ENCODE data around the gene SORL1.

The SORL1 gene

GRCh38 chr11:121412000-121412587 is 40.0 kb upstream of the SORL1 start:
- no peak for DNase-seq
- peaks cover 0 to 17% (median 8%) of the 10 kb centered on the region in 4 donors for H3K4me1 ChIP-seq
- H3K4me3 ChIP-seq = no peak overlapping the region
- no peaks in the 10 kb centered on the region for H3K27me3 ChIP-seq
- H3K27ac ChIP-seq = no peak overlapping the region
- H3K9me3 ChIP-seq = no peaks in the 10 kb centered on the region
- TF ChIP-seq CTCF (IDR thresholded peaks at IDR 0.05) = no peak
- no peaks in the 10 kb centered on the region for H3K36me3 ChIP-seq
- intact Hi-C loops (cut with DNase I; ENCODE audit: low total_unique reads) = no loop called here

DNA sequence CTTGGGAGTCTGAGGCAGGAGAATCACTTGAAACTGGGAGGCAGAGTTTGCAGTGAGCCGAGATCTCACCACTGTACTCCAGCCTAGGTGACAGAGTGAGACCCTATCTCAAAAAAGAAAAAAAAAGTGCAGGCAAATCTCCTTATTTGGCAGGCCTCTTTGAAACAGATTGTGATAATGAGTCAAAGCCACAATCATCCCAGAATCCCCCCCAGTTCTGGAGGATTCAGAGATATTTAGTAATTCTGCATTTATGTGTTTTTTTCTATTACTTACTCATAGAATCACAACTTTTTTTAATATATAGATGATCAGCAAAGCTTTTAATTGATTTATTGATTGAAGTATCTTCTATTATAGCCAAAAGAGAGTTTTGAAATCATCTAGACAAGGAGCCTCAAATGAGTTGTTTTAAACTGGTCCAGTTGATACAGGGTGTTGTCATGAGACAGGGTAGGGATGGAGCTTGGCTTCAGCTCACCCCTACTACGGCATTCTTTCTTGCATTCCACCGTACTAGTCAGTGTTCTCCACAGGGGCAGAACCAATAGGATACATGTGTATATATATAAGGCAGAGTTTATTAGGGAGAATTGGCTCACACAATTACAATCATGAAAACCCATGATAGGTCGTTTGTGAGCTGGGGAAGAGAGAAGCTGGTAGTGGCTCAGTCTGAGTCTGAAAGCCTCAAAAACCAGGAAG is 39.3 kb upstream of the SORL1 start:
- Histone ChIP-seq H3K27ac (no peak overlapping the region), H3K36me3 (no peaks in the 10 kb centered on the region), H3K4me1 (peaks cover 0 to 25% (median 15%) of the 10 kb centered on the region in 4 donors), H3K27me3 (no peaks in the 10 kb centered on the region), H3K4me3 (no peak overlapping the region), H3K9me3 (no peaks in the 10 kb centered on the region)
- no peak for TF ChIP-seq CTCF (IDR thresholded peaks at IDR 0.05)
- intact Hi-C loops (cut with DNase I; ENCODE audit: low total_unique reads) = no loop called here
- no peak for DNase-seq

GRCh38 chr11:121414141-121414913 is 37.8 kb upstream of the SORL1 start:
- H3K36me3 ChIP-seq = no peaks in the 10 kb centered on the region
- intact Hi-C loops (cut with DNase I; ENCODE audit: low total_unique reads) = no loop called here
- no peaks in the 10 kb centered on the region for H3K9me3 ChIP-seq
- no peak overlapping the region for H3K27ac ChIP-seq
- H3K27me3 ChIP-seq = no peaks in the 10 kb centered on the region
- peaks cover 0 to 28% (median 15%) of the 10 kb centered on the region in 4 donors for H3K4me1 ChIP-seq
- TF ChIP-seq CTCF (IDR thresholded peaks at IDR 0.05) = no peak
- no peak overlapping the region for H3K4me3 ChIP-seq
- DNase-seq = no peak

GRCh38 chr11:121415856-121416255 is 36.3 kb upstream of the SORL1 start:
- H3K9me3 ChIP-seq = no peaks in the 10 kb centered on the region
- H3K27ac ChIP-seq = no peak overlapping the region
- no peak for TF ChIP-seq CTCF (IDR thresholded peaks at IDR 0.05)
- intact Hi-C loops (cut with DNase I; ENCODE audit: low total_unique reads) = no loop called here
- no peaks in the 10 kb centered on the region for H3K27me3 ChIP-seq
- no peak overlapping the region for H3K4me3 ChIP-seq
- no peaks in the 10 kb centered on the region for H3K36me3 ChIP-seq
- H3K4me1 ChIP-seq = peaks cover 0 to 28% (median 15%) of the 10 kb centered on the region in 4 donors
- peak in 1 of 2 donors; percentile 44 for DNase-seq

- peak; percentile 91 to 94 for DNase-seq
- Histone ChIP-seq H3K36me3 (no peaks in the 10 kb centered on the region), H3K27me3 (no peaks in the 10 kb centered on the region), H3K4me1 (peaks cover 0 to 28% (median 15%) of the 10 kb centered on the region in 4 donors), H3K9me3 (no peaks in the 10 kb centered on the region), H3K27ac (peak overlapping the region; percentile 58 to 63), H3K4me3 (no peak overlapping the region)
- TF ChIP-seq CTCF (IDR thresholded peaks at IDR 0.05) = no peak
- intact Hi-C loops (cut with DNase I; ENCODE audit: low total_unique reads) = no loop called here
Observed at GRCh38 chr11:121417055-121417551, 35.0 kb upstream of the SORL1 start.
